HepG2 (cell line): Measurements from ENCODE around the gene FOXD3. TPM values are rescaled to one million over a fixed set of nuclear protein-coding genes. Genes with fewer than 3 reads are reported as not detected.

Experiments used
- CBFB ChIP-seq: sonication (generic); formaldehyde crosslinking; IDR thresholded peaks from 2 replicates; pipeline ENCODE4 v1.4.0; 2020; ENCODE audit warnings: missing genetic modification reagents
- DNMT3B ChIP-seq: conservative IDR thresholded peaks from 2 replicates; pipeline ENCODE4 v1.6.1; 2016; ENCODE audit warnings: missing biosample characterization, control low read depth
- GTF2F1 ChIP-seq: fragments of 150-350 bp; IDR thresholded peaks from 2 replicates; pipeline ENCODE4 v1.6.1; 2014; ENCODE audit warnings: low read length
- KLF11 ChIP-seq: IDR thresholded peaks from 2 replicates; pipeline ENCODE4 v1.6.1; 2016; ENCODE audit warnings: missing compliant biosample characterization
- NFE2L1 ChIP-seq: sonication (generic); formaldehyde crosslinking; IDR thresholded peaks from 2 replicates; pipeline ENCODE4 v1.4.0; 2020; ENCODE audit warnings: missing genetic modification reagents, mild to moderate bottlenecking, borderline replicate concordance
- ONECUT2 ChIP-seq: sonication (generic); formaldehyde crosslinking; IDR thresholded peaks from 2 replicates; pipeline ENCODE4 v1.4.0; 2020; ENCODE audit warnings: missing genetic modification reagents
- SNAPC2 ChIP-seq: sonication (generic); formaldehyde crosslinking; IDR thresholded peaks from 2 replicates; pipeline ENCODE4 v1.8.1; 2022; ENCODE audit warnings: mild to moderate bottlenecking, missing genetic modification reagents
- SP2 ChIP-seq: sonication (generic); formaldehyde crosslinking; IDR thresholded peaks from 2 replicates; pipeline ENCODE4 v1.5.1; 2020; ENCODE audit warnings: mild to moderate bottlenecking, missing genetic modification reagents
- SP4 ChIP-seq: sonication (generic); formaldehyde crosslinking; IDR thresholded peaks from 2 replicates; pipeline ENCODE4 v1.8.1; 2023; ENCODE audit warnings: mild to moderate bottlenecking, missing genetic modification reagents
- ZNF232 ChIP-seq: sonication (generic); formaldehyde crosslinking; IDR thresholded peaks from 2 replicates; pipeline ENCODE4 v1.4.0; 2020; ENCODE audit warnings: missing genetic modification reagents, borderline replicate concordance
- ZNF331 ChIP-seq: sonication (generic); formaldehyde crosslinking; IDR thresholded peaks from 2 replicates; pipeline ENCODE4 v1.4.0; 2020; ENCODE audit warnings: missing genetic modification reagents
- ZNF383 ChIP-seq: sonication (generic); formaldehyde crosslinking; IDR thresholded peaks from 2 replicates; pipeline ENCODE4 v1.4.0; 2020; ENCODE audit warnings: missing genetic modification reagents, mild to moderate bottlenecking, borderline replicate concordance
- ZNF766 ChIP-seq: sonication (generic); formaldehyde crosslinking; IDR thresholded peaks from 2 replicates; pipeline ENCODE4 v1.5.0; 2020; ENCODE audit warnings: missing genetic modification reagents, borderline replicate concordance
- polyA plus RNA-seq, 8 experiments: library from polyadenylated mRNA; depleted of rRNA in 3 of 8; stranded (reverse) in 7 of 8; unstranded in 1 of 8; fragments of >200 nt; fragmentation: Illumina TruSeq in 4 of 8; extraction: Trizol in 4 of 8; gene quantifications; 2 replicates each; pipeline versions ENCODE4 v1.2.1 to v1.2.3, GENCODE V29; 2011 to 2016; ENCODE audit warnings: low read depth in 4 of 8, missing spikeins in 1 of 8, mixed read lengths in 1 of 8; ENCODE audit not compliant: insufficient read depth in 1 of 8
- total RNA-seq, 5 experiments: library from RNA; depleted of rRNA; stranded (reverse); fragments of >200 nt; fragmentation: Illumina TruSeq; extraction: Trizol; gene quantifications; 2 replicates each; pipeline ENCODE4 v1.2.3, GENCODE V29; 2016; ENCODE audit warnings: low read depth in 1 of 5
- TF ChIP-seq, protein P1 (sequence below), 2 experiments: sonication (generic) in 1 of 2; formaldehyde crosslinking in 1 of 2; IDR thresholded peaks; 2 replicates each; pipeline versions ENCODE4 v1.6.1 to v1.9.0; 2014 to 2022; ENCODE audit warnings: antibody characterized with exemption in 1 of 2, borderline replicate concordance in 1 of 2, inconsistent platforms in 1 of 2, low read depth in 1 of 2, missing genetic modification reagents in 1 of 2
- TF ChIP-seq, protein P2 (sequence below): sonication (generic); formaldehyde crosslinking; conservative IDR thresholded peaks from 2 replicates; pipeline ENCODE4 v1.4.0; 2020; ENCODE audit warnings: missing genetic modification reagents
- TF ChIP-seq, protein P3 (sequence below): sonication (generic); formaldehyde crosslinking; IDR thresholded peaks from 2 replicates; pipeline ENCODE4 v1.5.1; 2020; ENCODE audit warnings: missing genetic modification reagents, mild to moderate bottlenecking, borderline replicate concordance
- TF ChIP-seq, protein P4 (sequence below): sonication (generic); formaldehyde crosslinking; IDR thresholded peaks from 2 replicates; pipeline ENCODE4 v1.5.0; 2020; ENCODE audit warnings: missing genetic modification reagents, mild to moderate bottlenecking, borderline replicate concordance
- TF ChIP-seq, protein P5 (sequence below): sonication (generic); formaldehyde crosslinking; IDR thresholded peaks from 2 replicates; pipeline ENCODE4; 2020; ENCODE audit warnings: missing genetic modification reagents, mild to moderate bottlenecking, borderline replicate concordance

FOXD3 gene
- total and polyA plus RNA-seq, 2 of the 13 experiments (the other 11 are each of a cell fraction or from before 2014, with no cell fraction given): not detected

DNA sequence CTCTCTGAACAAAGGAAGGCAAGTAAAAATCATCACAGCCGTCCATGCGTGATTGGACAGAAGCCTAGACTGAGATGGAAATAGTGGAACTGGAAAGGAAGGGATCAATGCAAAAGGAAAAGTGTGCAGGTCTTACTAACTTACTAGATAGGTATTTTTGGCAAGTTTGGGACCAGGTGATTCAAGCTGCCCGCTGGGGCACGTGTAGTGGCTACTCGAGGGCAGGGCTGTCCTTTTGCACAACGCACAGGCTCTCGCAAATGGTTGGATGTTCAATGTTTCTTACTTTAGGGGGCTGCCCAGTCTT lies 44.5 kb downstream of the FOXD3 start (continued):
- TF ChIP-seq, protein P1, sequence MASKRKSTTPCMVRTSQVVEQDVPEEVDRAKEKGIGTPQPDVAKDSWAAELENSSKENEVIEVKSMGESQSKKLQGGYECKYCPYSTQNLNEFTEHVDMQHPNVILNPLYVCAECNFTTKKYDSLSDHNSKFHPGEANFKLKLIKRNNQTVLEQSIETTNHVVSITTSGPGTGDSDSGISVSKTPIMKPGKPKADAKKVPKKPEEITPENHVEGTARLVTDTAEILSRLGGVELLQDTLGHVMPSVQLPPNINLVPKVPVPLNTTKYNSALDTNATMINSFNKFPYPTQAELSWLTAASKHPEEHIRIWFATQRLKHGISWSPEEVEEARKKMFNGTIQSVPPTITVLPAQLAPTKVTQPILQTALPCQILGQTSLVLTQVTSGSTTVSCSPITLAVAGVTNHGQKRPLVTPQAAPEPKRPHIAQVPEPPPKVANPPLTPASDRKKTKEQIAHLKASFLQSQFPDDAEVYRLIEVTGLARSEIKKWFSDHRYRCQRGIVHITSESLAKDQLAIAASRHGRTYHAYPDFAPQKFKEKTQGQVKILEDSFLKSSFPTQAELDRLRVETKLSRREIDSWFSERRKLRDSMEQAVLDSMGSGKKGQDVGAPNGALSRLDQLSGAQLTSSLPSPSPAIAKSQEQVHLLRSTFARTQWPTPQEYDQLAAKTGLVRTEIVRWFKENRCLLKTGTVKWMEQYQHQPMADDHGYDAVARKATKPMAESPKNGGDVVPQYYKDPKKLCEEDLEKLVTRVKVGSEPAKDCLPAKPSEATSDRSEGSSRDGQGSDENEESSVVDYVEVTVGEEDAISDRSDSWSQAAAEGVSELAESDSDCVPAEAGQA (IDR thresholded peaks at IDR 0.05; ENCODE audit: low read depth): no peak
- TF ChIP-seq, protein P1 (CRISPR knock-in tag; IDR thresholded peaks at IDR 0.05; ENCODE audit: borderline replicate concordance): 0 out of 2 replicates have a peak, but pooled peaks have one; percentile 27
- TF ChIP-seq DNMT3B (no peak), CBFB (CRISPR knock-in tag) (no peak), ZNF766 (CRISPR knock-in tag) (0 out of 2 replicates have a peak, but pooled peaks have one; percentile 42), SP4 (CRISPR knock-in tag) (no peak), ZNF232 (no peak), GTF2F1 (no peak), NFE2L1 (CRISPR knock-in tag) (no peak), ZNF331 (no peak), SP2 (CRISPR knock-in tag) (no peak), SNAPC2 (no peak), KLF11 (CRISPR knock-in tag) (no peak), ONECUT2 (no peak), ZNF383 (CRISPR knock-in tag) (no peak)
- TF ChIP-seq, protein P2, sequence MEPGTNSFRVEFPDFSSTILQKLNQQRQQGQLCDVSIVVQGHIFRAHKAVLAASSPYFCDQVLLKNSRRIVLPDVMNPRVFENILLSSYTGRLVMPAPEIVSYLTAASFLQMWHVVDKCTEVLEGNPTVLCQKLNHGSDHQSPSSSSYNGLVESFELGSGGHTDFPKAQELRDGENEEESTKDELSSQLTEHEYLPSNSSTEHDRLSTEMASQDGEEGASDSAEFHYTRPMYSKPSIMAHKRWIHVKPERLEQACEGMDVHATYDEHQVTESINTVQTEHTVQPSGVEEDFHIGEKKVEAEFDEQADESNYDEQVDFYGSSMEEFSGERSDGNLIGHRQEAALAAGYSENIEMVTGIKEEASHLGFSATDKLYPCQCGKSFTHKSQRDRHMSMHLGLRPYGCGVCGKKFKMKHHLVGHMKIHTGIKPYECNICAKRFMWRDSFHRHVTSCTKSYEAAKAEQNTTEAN (CRISPR knock-in tag): no peak
- TF ChIP-seq, protein P3, sequence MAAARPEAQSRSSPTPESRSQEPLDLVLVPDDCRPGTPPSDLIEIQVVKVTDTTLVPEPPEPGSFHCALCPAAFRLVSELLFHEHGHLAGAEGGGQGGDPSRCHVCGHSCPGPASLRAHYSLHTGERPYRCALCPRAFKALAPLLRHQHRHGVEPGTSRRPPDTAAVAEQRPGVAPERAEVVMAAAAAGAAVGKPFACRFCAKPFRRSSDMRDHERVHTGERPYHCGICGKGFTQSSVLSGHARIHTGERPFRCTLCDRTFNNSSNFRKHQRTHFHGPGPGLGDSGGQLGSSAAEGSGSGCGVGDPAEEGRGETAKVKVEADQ (CRISPR knock-in tag): no peak
- TF ChIP-seq, protein P4, sequence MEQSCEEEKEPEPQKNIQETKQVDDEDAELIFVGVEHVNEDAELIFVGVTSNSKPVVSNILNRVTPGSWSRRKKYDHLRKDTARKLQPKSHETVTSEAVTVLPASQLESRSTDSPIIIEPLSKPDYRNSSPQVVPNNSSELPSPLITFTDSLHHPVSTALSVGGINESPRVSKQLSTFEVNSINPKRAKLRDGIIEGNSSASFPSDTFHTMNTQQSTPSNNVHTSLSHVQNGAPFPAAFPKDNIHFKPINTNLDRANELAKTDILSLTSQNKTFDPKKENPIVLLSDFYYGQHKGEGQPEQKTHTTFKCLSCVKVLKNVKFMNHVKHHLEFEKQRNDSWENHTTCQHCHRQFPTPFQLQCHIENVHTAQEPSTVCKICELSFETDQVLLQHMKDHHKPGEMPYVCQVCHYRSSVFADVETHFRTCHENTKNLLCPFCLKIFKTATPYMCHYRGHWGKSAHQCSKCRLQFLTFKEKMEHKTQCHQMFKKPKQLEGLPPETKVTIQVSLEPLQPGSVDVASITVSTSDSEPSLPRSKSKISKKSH (CRISPR knock-in tag): no peak
- TF ChIP-seq, protein P5, sequence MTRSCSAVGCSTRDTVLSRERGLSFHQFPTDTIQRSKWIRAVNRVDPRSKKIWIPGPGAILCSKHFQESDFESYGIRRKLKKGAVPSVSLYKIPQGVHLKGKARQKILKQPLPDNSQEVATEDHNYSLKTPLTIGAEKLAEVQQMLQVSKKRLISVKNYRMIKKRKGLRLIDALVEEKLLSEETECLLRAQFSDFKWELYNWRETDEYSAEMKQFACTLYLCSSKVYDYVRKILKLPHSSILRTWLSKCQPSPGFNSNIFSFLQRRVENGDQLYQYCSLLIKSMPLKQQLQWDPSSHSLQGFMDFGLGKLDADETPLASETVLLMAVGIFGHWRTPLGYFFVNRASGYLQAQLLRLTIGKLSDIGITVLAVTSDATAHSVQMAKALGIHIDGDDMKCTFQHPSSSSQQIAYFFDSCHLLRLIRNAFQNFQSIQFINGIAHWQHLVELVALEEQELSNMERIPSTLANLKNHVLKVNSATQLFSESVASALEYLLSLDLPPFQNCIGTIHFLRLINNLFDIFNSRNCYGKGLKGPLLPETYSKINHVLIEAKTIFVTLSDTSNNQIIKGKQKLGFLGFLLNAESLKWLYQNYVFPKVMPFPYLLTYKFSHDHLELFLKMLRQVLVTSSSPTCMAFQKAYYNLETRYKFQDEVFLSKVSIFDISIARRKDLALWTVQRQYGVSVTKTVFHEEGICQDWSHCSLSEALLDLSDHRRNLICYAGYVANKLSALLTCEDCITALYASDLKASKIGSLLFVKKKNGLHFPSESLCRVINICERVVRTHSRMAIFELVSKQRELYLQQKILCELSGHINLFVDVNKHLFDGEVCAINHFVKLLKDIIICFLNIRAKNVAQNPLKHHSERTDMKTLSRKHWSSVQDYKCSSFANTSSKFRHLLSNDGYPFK: no peak
